HG03558 (cell line): ENCODE results near the gene BACE1.

Source experiments
- ATAC-seq: cut with Tn5 transposase; IDR thresholded peaks from one replicate; pipeline ENCODE4 v1.9.1; 2021; ENCODE audit warnings: moderate number of reproducible peaks; ENCODE audit not compliant: unreplicated experiment; ENCODE audit errors: extremely low read depth

BACE1 gene

GRCh38 chr11:117313091-117313490, 3.0 kb downstream of the BACE1 start:
- no peak for ATAC-seq

GRCh38 chr11:117309310-117309709, 6.7 kb downstream of the BACE1 start:
- no peak for ATAC-seq

GRCh38 chr11:117305145-117305544, 10.9 kb downstream of the BACE1 start:
- ATAC-seq = no peak

GRCh38 chr11:117303646-117304315, 12.3 kb downstream of the BACE1 start:
- ATAC-seq = no peak

- no peak for ATAC-seq
These were observed 13.0 kb downstream of the BACE1 start for GRCh38 chr11:117303101-117303500.

GRCh38 chr11:117302228-117302627, 13.8 kb downstream of the BACE1 start:
- ATAC-seq = no peak

GRCh38 chr11:117300773-117301172, 15.3 kb downstream of the BACE1 start:
- ATAC-seq = no peak

GRCh38 chr11:117300283-117300663, 15.8 kb downstream of the BACE1 start:
- ATAC-seq = no peak

- no peak for ATAC-seq
These were observed 16.4 kb downstream of the BACE1 start for GRCh38 chr11:117299351-117300282.

- ATAC-seq = no peak
These were observed 17.9 kb downstream of the BACE1 start for GRCh38 chr11:117298195-117298594.

GRCh38 chr11:117296881-117297280, 19.2 kb downstream of the BACE1 start:
- no peak for ATAC-seq

GRCh38 chr11:117295438-117296137, 20.5 kb downstream of the BACE1 start:
- no peak for ATAC-seq

GRCh38 chr11:117292616-117293015, 23.4 kb downstream of the BACE1 start:
- no peak for ATAC-seq

GRCh38 chr11:117290809-117291396, 25.2 kb downstream of the BACE1 start, which contains the start of gene BACE1-AS:
Gene BACE1-AS, plus strand, starts transcription at chr11:117291346.
- ATAC-seq = no peak

GRCh38 chr11:117289795-117290194, 26.3 kb downstream of the BACE1 start:
- ATAC-seq = no peak

GRCh38 chr11:117287668-117288067, 28.4 kb downstream of the BACE1 start:
- no peak for ATAC-seq

GRCh38 chr11:117286588-117286987, 29.5 kb downstream of the BACE1 start:
- no peak for ATAC-seq

GRCh38 chr11:117284053-117284452, 32.0 kb downstream of the BACE1 start:
- ATAC-seq = no peak

GRCh38 chr11:117282956-117283355, 33.1 kb downstream of the BACE1 start:
- ATAC-seq = no peak

GRCh38 chr11:117281869-117282268, 34.2 kb downstream of the BACE1 start:
- no peak for ATAC-seq
